ENCODE measurements around the gene ZNF280B. TPM values are rescaled to one million over a fixed set of nuclear protein-coding genes. Genes with fewer than 3 reads are reported as not detected.

The ZNF280B gene
- total RNA-seq, 2 experiments from 2014 or later: 1.7 to 1.8 TPM

DNA sequence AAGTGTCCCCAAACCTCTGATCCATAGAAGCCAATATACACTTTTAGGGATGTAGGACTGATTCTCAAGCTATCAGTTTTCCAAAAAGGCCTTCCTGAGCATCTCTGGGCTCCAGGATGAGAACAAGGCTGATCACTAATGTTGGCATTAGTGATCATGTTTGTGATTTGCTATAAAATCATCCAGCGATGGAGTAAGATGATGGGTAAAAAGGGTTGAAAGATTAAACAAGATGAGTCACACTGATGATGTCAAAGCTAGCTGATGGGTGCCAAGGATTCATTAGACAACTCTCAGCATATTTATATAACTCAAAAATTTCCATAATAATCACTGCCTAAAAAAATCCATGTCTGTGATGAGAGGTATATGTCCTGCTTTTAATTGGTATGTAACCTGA lies 42.8 kb downstream of the ZNF280B start:
- H3K36me3 Mint-ChIP-seq (ENCODE audit: low read depth): no peaks in the 10 kb centered on the region
- H3K4me1 Mint-ChIP-seq (ENCODE audit: low read depth): no peaks in the 10 kb centered on the region
- DNase-seq: no peak
- intact Hi-C loops (cut with micrococcal nuclease): loop anchor here (2.0 kb wide), 1 partner anchor 121 kb away; no protein-coding TSS in a partner anchor
- H3K4me3 Mint-ChIP-seq: no peak overlapping the region
- no peak overlapping the region for H3K27ac Mint-ChIP-seq
- H3K27me3 Mint-ChIP-seq (ENCODE audit: low read depth): peaks cover 27% of the 10 kb centered on the region
- peaks cover 16% of the 10 kb centered on the region for H3K9me3 Mint-ChIP-seq
- CTCF ChIA-PET: interaction anchor here (0.7 to 6.6 kb wide), 6 partner anchors 34 to 244 kb away, joined by 3 to 44 read pairs (median 11); no protein-coding TSS in a partner anchor

- H3K9me3 Mint-ChIP-seq: peaks cover 16% of the 10 kb centered on the region
- H3K27me3 Mint-ChIP-seq (ENCODE audit: low read depth): peaks cover 27% of the 10 kb centered on the region
- no peak overlapping the region for H3K27ac Mint-ChIP-seq
- no peaks in the 10 kb centered on the region for H3K4me1 Mint-ChIP-seq (ENCODE audit: low read depth)
- no peak for DNase-seq
- no peak overlapping the region for H3K4me3 Mint-ChIP-seq
- CTCF ChIA-PET: interaction anchor here (0.6 to 6.6 kb wide), 9 partner anchors 8 to 245 kb away, joined by 3 to 44 read pairs (median 4); no protein-coding TSS in a partner anchor
- H3K36me3 Mint-ChIP-seq (ENCODE audit: low read depth): no peaks in the 10 kb centered on the region
- intact Hi-C loops (cut with micrococcal nuclease): loop anchor here (2.0 kb wide), 1 partner anchor 122 kb away; no protein-coding TSS in a partner anchor
Observed at GRCh38 chr22:22465094-22465602, 43.4 kb downstream of the ZNF280B start.

GRCh38 chr22:22464541-22465054 lies 43.9 kb downstream of the ZNF280B start:
- Mint-ChIP-seq H3K27ac (no peak overlapping the region), H3K9me3 (peaks cover 16% of the 10 kb centered on the region), H3K4me1 (ENCODE audit: low read depth) (no peaks in the 10 kb centered on the region), H3K4me3 (no peak overlapping the region), H3K36me3 (ENCODE audit: low read depth) (peaks cover 1% of the 10 kb centered on the region), H3K27me3 (ENCODE audit: low read depth) (peaks cover 27% of the 10 kb centered on the region)
- CTCF ChIA-PET: interaction anchor here (0.6 to 6.6 kb wide), 17 partner anchors 9 to 345 kb away, joined by 3 to 44 read pairs (median 3); no protein-coding TSS in a partner anchor
- DNase-seq: no peak
- intact Hi-C loops (cut with micrococcal nuclease): loop anchor here (2.0 to 5.0 kb wide), 2 partner anchors 122 to 257 kb away; no protein-coding TSS in a partner anchor

GRCh38 chr22:22463855-22464540 lies 44.5 kb downstream of the ZNF280B start:
- H3K4me1 Mint-ChIP-seq (ENCODE audit: low read depth): no peaks in the 10 kb centered on the region
- H3K4me3 Mint-ChIP-seq: no peak overlapping the region
- DNase-seq: peak; percentile 75
- H3K9me3 Mint-ChIP-seq: peaks cover 16% of the 10 kb centered on the region
- CTCF ChIA-PET: interaction anchor here (0.6 to 6.6 kb wide), 20 partner anchors 9 to 346 kb away, joined by 3 to 44 read pairs (median 4); no protein-coding TSS in a partner anchor
- intact Hi-C loops (cut with micrococcal nuclease): loop anchor here (2.0 to 5.0 kb wide), 3 partner anchors 95 to 257 kb away; partner anchors contain the start of gene PRAME
- H3K27me3 Mint-ChIP-seq (ENCODE audit: low read depth): peaks cover 27% of the 10 kb centered on the region
- no peak overlapping the region for H3K27ac Mint-ChIP-seq
- H3K36me3 Mint-ChIP-seq (ENCODE audit: low read depth): peaks cover 1% of the 10 kb centered on the region

- no peak overlapping the region for H3K27ac Mint-ChIP-seq
- H3K4me1 Mint-ChIP-seq (ENCODE audit: low read depth): no peaks in the 10 kb centered on the region
- no peak overlapping the region for H3K4me3 Mint-ChIP-seq
- H3K27me3 Mint-ChIP-seq (ENCODE audit: low read depth): peaks cover 27% of the 10 kb centered on the region
- DNase-seq: no peak
- peaks cover 1% of the 10 kb centered on the region for H3K36me3 Mint-ChIP-seq (ENCODE audit: low read depth)
- CTCF ChIA-PET: interaction anchor here (0.6 to 6.6 kb wide), 14 partner anchors 10 to 340 kb away, joined by 3 to 44 read pairs (median 4); no protein-coding TSS in a partner anchor
- intact Hi-C loops (cut with micrococcal nuclease): loop anchor here (2.0 to 5.0 kb wide), 2 partner anchors 96 to 256 kb away; partner anchors contain the start of gene PRAME
- peaks cover 18% of the 10 kb centered on the region for H3K9me3 Mint-ChIP-seq
Observed at GRCh38 chr22:22462813-22463567, 45.6 kb downstream of the ZNF280B start.

DNA sequence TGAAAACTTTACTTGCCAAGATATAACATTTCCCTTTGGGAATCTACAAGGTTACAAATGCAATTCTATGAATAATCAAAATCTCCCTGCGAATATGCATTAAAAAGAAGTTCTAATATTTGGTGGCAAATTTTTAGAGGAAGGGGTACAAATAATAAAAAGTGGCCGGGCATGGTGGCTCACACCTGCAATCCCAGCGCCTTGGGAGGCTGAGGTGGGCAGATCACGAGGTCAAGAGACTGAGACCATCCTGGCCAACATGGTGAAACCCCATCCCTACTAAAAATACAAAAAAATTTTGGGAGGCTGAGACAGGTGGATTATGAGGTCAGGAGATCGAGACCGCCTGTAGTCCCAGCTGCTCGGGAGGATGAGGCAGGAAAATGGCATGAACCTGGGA lies 47.0 kb downstream of the ZNF280B start:
- no peak overlapping the region for H3K27ac Mint-ChIP-seq
- intact Hi-C loops (cut with micrococcal nuclease): loop anchor here (5.0 kb wide), 1 partner anchor 254 kb away; no protein-coding TSS in a partner anchor
- peaks cover 1% of the 10 kb centered on the region for H3K36me3 Mint-ChIP-seq (ENCODE audit: low read depth)
- H3K4me3 Mint-ChIP-seq: no peak overlapping the region
- peaks cover 21% of the 10 kb centered on the region for H3K9me3 Mint-ChIP-seq
- DNase-seq: no peak
- H3K27me3 Mint-ChIP-seq (ENCODE audit: low read depth): peaks cover 21% of the 10 kb centered on the region
- CTCF ChIA-PET: interaction anchor here (0.5 to 6.6 kb wide), 7 partner anchors 13 to 165 kb away, joined by 3 to 44 read pairs (median 4); no protein-coding TSS in a partner anchor
- no peaks in the 10 kb centered on the region for H3K4me1 Mint-ChIP-seq (ENCODE audit: low read depth)

GRCh38 chr22:22461111-22461510 lies 47.4 kb downstream of the ZNF280B start:
- Mint-ChIP-seq H3K36me3 (ENCODE audit: low read depth) (peaks cover 1% of the 10 kb centered on the region), H3K9me3 (peaks cover 21% of the 10 kb centered on the region), H3K27ac (no peak overlapping the region), H3K4me1 (ENCODE audit: low read depth) (no peaks in the 10 kb centered on the region), H3K27me3 (ENCODE audit: low read depth) (peaks cover 20% of the 10 kb centered on the region), H3K4me3 (no peak overlapping the region)
- no peak for DNase-seq
- intact Hi-C loops (cut with micrococcal nuclease): loop anchor here (5.0 kb wide), 1 partner anchor 254 kb away; no protein-coding TSS in a partner anchor
- CTCF ChIA-PET: interaction anchor here (6.6 kb wide), 1 partner anchor 118 kb away, joined by 44 read pairs; no protein-coding TSS in a partner anchor

DNA sequence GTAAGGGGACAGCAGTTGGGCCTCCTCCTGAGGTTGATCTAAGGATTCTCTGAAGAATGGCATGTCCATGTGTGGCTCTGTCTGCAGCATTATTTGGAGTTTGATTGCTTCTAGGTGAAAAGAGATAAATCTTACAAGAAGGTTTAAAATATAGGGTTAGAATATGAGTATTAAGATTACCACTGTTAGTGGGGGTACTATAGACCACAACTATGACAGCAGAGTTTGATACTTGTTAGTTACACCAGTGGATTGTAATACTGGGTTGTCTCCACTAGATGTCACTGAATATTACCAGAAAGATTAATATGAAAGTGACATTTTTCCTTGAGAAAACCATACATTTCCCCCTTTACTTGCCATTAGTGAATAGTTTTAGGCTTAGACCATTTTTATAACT lies 47.9 kb downstream of the ZNF280B start:
- intact Hi-C loops (cut with micrococcal nuclease): loop anchor here (5.0 kb wide), 1 partner anchor 253 kb away; no protein-coding TSS in a partner anchor
- no peak for DNase-seq
- Mint-ChIP-seq H3K4me3 (no peak overlapping the region), H3K27me3 (ENCODE audit: low read depth) (peaks cover 20% of the 10 kb centered on the region), H3K4me1 (ENCODE audit: low read depth) (no peaks in the 10 kb centered on the region), H3K27ac (no peak overlapping the region), H3K9me3 (peaks cover 21% of the 10 kb centered on the region), H3K36me3 (ENCODE audit: low read depth) (peaks cover 1% of the 10 kb centered on the region)
- CTCF ChIA-PET: interaction anchor here (6.6 kb wide), 1 partner anchor 119 kb away, joined by 44 read pairs; no protein-coding TSS in a partner anchor

GRCh38 chr22:22460060-22460459 lies 48.5 kb downstream of the ZNF280B start:
- CTCF ChIA-PET: interaction anchor here (0.9 kb wide), 1 partner anchor 350 kb away, joined by 3 read pairs; no protein-coding TSS in a partner anchor
- Mint-ChIP-seq H3K4me3 (no peak overlapping the region), H3K36me3 (ENCODE audit: low read depth) (peaks cover 1% of the 10 kb centered on the region), H3K4me1 (ENCODE audit: low read depth) (no peaks in the 10 kb centered on the region), H3K27me3 (ENCODE audit: low read depth) (peaks cover 26% of the 10 kb centered on the region), H3K27ac (no peak overlapping the region), H3K9me3 (peaks cover 21% of the 10 kb centered on the region)
- DNase-seq: no peak
- intact Hi-C loops (cut with micrococcal nuclease): loop anchor here (5.0 kb wide), 1 partner anchor 253 kb away; no protein-coding TSS in a partner anchor

DNA sequence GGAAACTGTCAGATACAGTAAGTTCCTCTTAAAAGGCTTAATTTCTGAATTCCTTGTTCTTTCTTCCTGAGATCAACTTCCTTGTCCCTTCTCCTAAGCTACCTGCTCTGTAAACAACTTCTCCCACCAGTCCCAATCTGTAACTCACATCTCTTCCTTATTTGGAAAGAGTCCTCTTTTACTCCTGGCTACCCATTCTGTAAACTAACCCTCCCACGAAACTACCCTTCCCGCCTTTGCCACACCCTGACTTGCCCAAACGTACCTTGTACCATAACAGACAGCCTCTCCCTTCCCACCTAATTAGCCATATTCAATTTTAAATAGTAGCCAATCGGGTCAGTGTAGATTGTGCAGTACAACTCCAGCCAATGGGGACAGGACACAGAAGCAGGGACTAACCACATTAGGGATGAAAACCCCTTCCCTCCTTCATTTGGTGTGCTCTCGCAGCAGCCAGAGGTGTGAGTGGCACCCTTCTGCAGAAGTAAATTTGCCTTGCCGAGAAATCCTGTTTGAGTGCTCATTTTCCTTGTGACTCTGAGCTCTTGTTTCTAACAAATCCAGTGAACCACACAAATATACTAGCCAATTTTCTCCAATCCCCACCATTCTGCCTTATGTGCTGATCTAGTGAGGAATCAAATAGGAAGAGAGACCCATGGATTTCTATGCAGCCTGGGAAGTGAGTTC lies 49.5 kb downstream of the ZNF280B start:
- CTCF ChIA-PET: no interaction called here
- H3K27me3 Mint-ChIP-seq (ENCODE audit: low read depth): peaks cover 31% of the 10 kb centered on the region
- H3K9me3 Mint-ChIP-seq: peaks cover 21% of the 10 kb centered on the region
- H3K27ac Mint-ChIP-seq: no peak overlapping the region
- intact Hi-C loops (cut with micrococcal nuclease): no loop called here
- peak; percentile 5 for DNase-seq
- H3K4me3 Mint-ChIP-seq: no peak overlapping the region
- no peaks in the 10 kb centered on the region for H3K4me1 Mint-ChIP-seq (ENCODE audit: low read depth)
- H3K36me3 Mint-ChIP-seq (ENCODE audit: low read depth): peaks cover 1% of the 10 kb centered on the region

DNA sequence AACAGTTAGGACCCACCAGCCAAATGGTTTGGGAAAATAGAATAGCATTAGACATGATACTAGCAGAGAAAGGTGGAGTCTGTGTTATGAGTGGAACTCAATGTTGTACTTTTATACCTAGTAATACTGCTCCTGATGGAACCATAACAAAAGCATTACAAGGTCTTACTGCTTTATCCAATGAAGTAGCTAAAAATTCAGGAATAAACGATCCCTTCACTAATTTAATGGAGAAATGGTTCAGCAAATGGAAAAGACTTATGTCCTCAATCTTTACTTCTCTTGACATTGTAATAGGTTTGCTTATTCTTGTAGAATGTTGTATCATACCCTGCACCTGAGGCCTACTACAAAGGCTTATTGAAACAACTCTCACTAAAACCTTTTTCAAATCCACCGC lies 50.2 kb downstream of the ZNF280B start:
- intact Hi-C loops (cut with micrococcal nuclease): no loop called here
- CTCF ChIA-PET: no interaction called here
- Mint-ChIP-seq H3K4me3 (no peak overlapping the region), H3K27ac (no peak overlapping the region), H3K36me3 (ENCODE audit: low read depth) (peaks cover 1% of the 10 kb centered on the region), H3K27me3 (ENCODE audit: low read depth) (peaks cover 26% of the 10 kb centered on the region), H3K4me1 (ENCODE audit: low read depth) (no peaks in the 10 kb centered on the region), H3K9me3 (peaks cover 21% of the 10 kb centered on the region)
- no peak for DNase-seq
